ENCODE data around the gene VCX2.
A peak's percentile ranks its signal among the peaks of the same experiment; 100 is the strongest.

The VCX2 gene

GRCh38 chrX:8126648-8127047, 44.4 kb downstream of the VCX2 start (continued):
- no peak for TF ChIP-seq ZNF518A (tag by site-specific recombination; conservative IDR thresholded peaks at IDR 0.05; ENCODE audit: low read depth)
- no peak for TF ChIP-seq KLF9 (tag by site-specific recombination; IDR thresholded peaks at IDR 0.05; ENCODE audit: low read depth)
- no peak for TF ChIP-seq SETDB1 (IDR thresholded peaks at IDR 0.05; ENCODE audit: insufficient read length, low read length)
- TF ChIP-seq, protein P1, sequence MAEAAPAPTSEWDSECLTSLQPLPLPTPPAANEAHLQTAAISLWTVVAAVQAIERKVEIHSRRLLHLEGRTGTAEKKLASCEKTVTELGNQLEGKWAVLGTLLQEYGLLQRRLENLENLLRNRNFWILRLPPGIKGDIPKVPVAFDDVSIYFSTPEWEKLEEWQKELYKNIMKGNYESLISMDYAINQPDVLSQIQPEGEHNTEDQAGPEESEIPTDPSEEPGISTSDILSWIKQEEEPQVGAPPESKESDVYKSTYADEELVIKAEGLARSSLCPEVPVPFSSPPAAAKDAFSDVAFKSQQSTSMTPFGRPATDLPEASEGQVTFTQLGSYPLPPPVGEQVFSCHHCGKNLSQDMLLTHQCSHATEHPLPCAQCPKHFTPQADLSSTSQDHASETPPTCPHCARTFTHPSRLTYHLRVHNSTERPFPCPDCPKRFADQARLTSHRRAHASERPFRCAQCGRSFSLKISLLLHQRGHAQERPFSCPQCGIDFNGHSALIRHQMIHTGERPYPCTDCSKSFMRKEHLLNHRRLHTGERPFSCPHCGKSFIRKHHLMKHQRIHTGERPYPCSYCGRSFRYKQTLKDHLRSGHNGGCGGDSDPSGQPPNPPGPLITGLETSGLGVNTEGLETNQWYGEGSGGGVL (tag by site-specific recombination; IDR thresholded peaks at IDR 0.05): no peak
- TF ChIP-seq ZNF416 (tag by site-specific recombination; IDR thresholded peaks at IDR 0.05): no peak
- TF ChIP-seq SP2 (tag by site-specific recombination; IDR thresholded peaks at IDR 0.05): no peak
- TF ChIP-seq ZNF76 (tag by site-specific recombination; IDR thresholded peaks at IDR 0.05; ENCODE audit: borderline replicate concordance, low read depth): no peak
- TF ChIP-seq ZNF544 (tag by site-specific recombination; IDR thresholded peaks at IDR 0.05): no peak
- TF ChIP-seq, protein P2, sequence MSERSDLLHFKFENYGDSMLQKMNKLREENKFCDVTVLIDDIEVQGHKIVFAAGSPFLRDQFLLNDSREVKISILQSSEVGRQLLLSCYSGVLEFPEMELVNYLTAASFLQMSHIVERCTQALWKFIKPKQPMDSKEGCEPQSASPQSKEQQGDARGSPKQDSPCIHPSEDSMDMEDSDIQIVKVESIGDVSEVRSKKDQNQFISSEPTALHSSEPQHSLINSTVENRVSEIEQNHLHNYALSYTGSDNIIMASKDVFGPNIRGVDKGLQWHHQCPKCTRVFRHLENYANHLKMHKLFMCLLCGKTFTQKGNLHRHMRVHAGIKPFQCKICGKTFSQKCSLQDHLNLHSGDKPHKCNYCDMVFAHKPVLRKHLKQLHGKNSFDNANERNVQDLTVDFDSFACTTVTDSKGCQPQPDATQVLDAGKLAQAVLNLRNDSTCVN (tag by site-specific recombination; optimal IDR thresholded peaks at IDR 0.05): no peak

- H3K4me3 ChIP-seq (ENCODE audit: low read depth, low read length): no peak overlapping the region
- H3K9me3 ChIP-seq (ENCODE audit: control insufficient read depth, insufficient read depth, low read depth, low read length): no peaks in the 10 kb centered on the region
- no peaks in the 10 kb centered on the region for H3K36me3 ChIP-seq (ENCODE audit: control insufficient read depth in 2 of 2, insufficient read depth in 1 of 2, low read length in 2 of 2)
- no peak overlapping the region for H3K27ac ChIP-seq (ENCODE audit: extremely low read depth, low read depth, low read length)
- no peaks in the 10 kb centered on the region for H3K4me1 ChIP-seq (ENCODE audit: control insufficient read depth, insufficient read depth, low read length)
- POLR2A ChIA-PET: no interaction called here
- TF ChIP-seq, protein P3, sequence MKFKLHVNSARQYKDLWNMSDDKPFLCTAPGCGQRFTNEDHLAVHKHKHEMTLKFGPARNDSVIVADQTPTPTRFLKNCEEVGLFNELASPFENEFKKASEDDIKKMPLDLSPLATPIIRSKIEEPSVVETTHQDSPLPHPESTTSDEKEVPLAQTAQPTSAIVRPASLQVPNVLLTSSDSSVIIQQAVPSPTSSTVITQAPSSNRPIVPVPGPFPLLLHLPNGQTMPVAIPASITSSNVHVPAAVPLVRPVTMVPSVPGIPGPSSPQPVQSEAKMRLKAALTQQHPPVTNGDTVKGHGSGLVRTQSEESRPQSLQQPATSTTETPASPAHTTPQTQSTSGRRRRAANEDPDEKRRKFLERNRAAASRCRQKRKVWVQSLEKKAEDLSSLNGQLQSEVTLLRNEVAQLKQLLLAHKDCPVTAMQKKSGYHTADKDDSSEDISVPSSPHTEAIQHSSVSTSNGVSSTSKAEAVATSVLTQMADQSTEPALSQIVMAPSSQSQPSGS (tag by site-specific recombination; IDR thresholded peaks at IDR 0.05; ENCODE audit: low read depth): 0 out of 2 replicates have a peak, but pooled peaks have one; percentile 18
- TF ChIP-seq KLF9 (tag by site-specific recombination; IDR thresholded peaks at IDR 0.05; ENCODE audit: low read depth) (no peak), ZNF629 (tag by site-specific recombination; IDR thresholded peaks at IDR 0.05) (0 out of 2 replicates have a peak, but pooled peaks have one; percentile 14)
- CTCF ChIA-PET: interaction anchor here (0.7 kb wide), 1 partner anchor 287 kb away, joined by 3 read pairs; no protein-coding TSS in a partner anchor
Measured at GRCh38 chrX:8126092-8126491, 45.0 kb downstream of the VCX2 start.

- no peak for TF ChIP-seq ZNF341 (tag by site-specific recombination; IDR thresholded peaks at IDR 0.05; ENCODE audit: low read depth)
- no peak for TF ChIP-seq ZNF23 (tag by site-specific recombination; IDR thresholded peaks at IDR 0.05; ENCODE audit: borderline replicate concordance)
- TF ChIP-seq ZNF423 (tag by site-specific recombination; IDR thresholded peaks at IDR 0.05): no peak
- no peak for TF ChIP-seq REPIN1 (tag by site-specific recombination; IDR thresholded peaks at IDR 0.05; ENCODE audit: low read depth)
- no peak for TF ChIP-seq ZNF623 (tag by site-specific recombination; IDR thresholded peaks at IDR 0.05)
- no peak for TF ChIP-seq ZNF596 (tag by site-specific recombination; IDR thresholded peaks at IDR 0.05)
- TF ChIP-seq ZNF169 (tag by site-specific recombination; IDR thresholded peaks at IDR 0.05): no peak
- no peak for TF ChIP-seq ZNF785 (tag by site-specific recombination; IDR thresholded peaks at IDR 0.05)
- Histone ChIP-seq H3K9me3 (ENCODE audit: control insufficient read depth, insufficient read depth, low read depth, low read length) (no peaks in the 10 kb centered on the region), H3K4me3 (ENCODE audit: low read depth, low read length) (no peak overlapping the region), H3K36me3 (ENCODE audit: control insufficient read depth in 2 of 2, insufficient read depth in 1 of 2, low read length in 2 of 2) (no peaks in the 10 kb centered on the region), H3K27ac (ENCODE audit: extremely low read depth, low read depth, low read length) (no peak overlapping the region), H3K4me1 (ENCODE audit: control insufficient read depth, insufficient read depth, low read length) (no peaks in the 10 kb centered on the region)
- ChIA-PET POLR2A (no interaction called here), CTCF (no interaction called here)
Measured at GRCh38 chrX:8125566-8125965, 45.5 kb downstream of the VCX2 start.

All from HEK293 (cell line).